Vagina (tissue), 2 donors: ENCODE results near the gene NTNG1. TPM values are rescaled to one million over a fixed set of nuclear protein-coding genes. Genes with fewer than 3 reads are reported as not detected.

Experiments used
- DNase-seq, 2 donors: peaks; one replicate each; pipeline ENCODE4 v3.0.0-alpha.2; 2017; ENCODE audit errors: extremely low spot score in 2 of 2
- H3K27ac ChIP-seq: fragments of 200-600 bp; sonication (generic); one replicate; pipeline ENCODE4 v1.5.1; 2019
- H3K27me3 ChIP-seq: fragments of 200-600 bp; sonication (generic); one replicate; pipeline ENCODE4 v1.5.1; 2019
- H3K36me3 ChIP-seq, 2 donors: fragments of 200-600 bp; sonication (generic); one replicate each; pipeline ENCODE4 v1.5.1; 2017 to 2019
- H3K4me1 ChIP-seq: fragments of 200-600 bp; sonication (generic); one replicate; pipeline ENCODE4 v1.5.1; 2019
- H3K4me3 ChIP-seq, 2 donors: fragments of 200-600 bp; sonication (generic); 1 replicate in 1 of 2; 2 replicates in 1 of 2; pipeline ENCODE4 v1.5.1; 2016 to 2019
- H3K9me3 ChIP-seq: fragments of 200-600 bp; sonication (generic); one replicate; pipeline ENCODE4 v1.5.1; 2019
- CTCF ChIP-seq, 3 experiments: fragments of 450-650 bp in 2 of 3; fragments of 200-600 bp in 1 of 3; sonication (generic) in 1 of 3; IDR thresholded peaks; one replicate each; pipeline ENCODE4 v1.5.1; 2017 to 2019; ENCODE audit warnings: antibody characterized with exemption in 3 of 3, mild to moderate bottlenecking in 2 of 3, moderate library complexity in 2 of 3
- POLR2A ChIP-seq, 2 donors: fragments of 450-650 bp; IDR thresholded peaks; one replicate each; pipeline ENCODE4 v1.6.1; 2017; ENCODE audit warnings: antibody characterized with exemption in 2 of 2, mild to moderate bottlenecking in 2 of 2, moderate library complexity in 2 of 2
- POLR2AphosphoS5 ChIP-seq, 2 donors: sonication (generic); formaldehyde crosslinking; IDR thresholded peaks; one replicate each; pipeline ENCODE4 v1.9.0; 2017; ENCODE audit warnings: antibody characterized with exemption in 2 of 2, mild to moderate bottlenecking in 2 of 2, low read depth in 1 of 2; ENCODE audit not compliant: insufficient read depth in 1 of 2
- intact Hi-C: fragments of 100-400 bp; cut with DNase I; formaldehyde crosslinking; loops from one replicate; pipeline ENCODE4 v1.15.1; 2023
- total RNA-seq: library from RNA; depleted of rRNA; stranded (reverse); fragments of >200 nt; gene quantifications from one replicate; pipeline ENCODE4 v1.2.3, GENCODE V29; 2016

NTNG1 gene
- total RNA-seq, 1 donor from 2014 or later, result 6.6 TPM

DNA sequence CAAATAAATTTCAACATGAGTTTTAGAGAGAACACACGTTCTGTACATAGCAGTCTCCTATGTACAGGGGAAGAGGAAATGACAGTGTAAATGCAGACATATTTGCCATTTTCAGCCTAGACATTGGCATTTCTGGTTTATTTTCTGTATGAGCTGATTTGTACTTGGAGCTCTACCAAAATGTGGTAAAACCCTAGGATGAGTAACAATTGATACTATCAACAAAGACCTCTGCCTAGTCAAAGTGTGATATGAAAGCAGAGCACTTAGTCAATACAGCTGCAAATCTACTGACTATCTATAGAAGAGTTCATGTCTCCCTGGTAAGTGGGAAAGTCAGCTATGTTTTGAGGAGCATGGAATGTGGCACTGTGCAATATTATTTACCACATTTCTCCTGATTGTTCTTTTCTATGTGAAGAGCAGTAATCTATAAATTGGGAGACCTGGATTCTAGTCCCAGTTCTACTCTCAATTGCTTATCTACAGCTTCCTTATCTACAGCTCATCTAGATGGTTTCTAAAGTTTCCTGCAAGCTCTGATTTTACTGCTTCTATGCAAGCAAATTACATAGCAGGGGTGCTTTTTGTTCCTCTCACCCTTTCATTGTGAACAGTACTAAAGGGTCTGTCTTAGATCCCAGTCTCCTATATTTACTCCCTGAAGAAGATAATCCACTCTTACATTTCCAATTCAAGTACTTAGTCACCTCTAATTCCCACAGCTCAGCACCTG lies 334.2 kb downstream of the NTNG1 start:
- Histone ChIP-seq H3K27me3 (no peaks in the 10 kb centered on the region), H3K4me3 (no peak overlapping the region), H3K36me3 (no peaks in the 10 kb centered on the region), H3K4me1 (no peaks in the 10 kb centered on the region), H3K27ac (no peak overlapping the region), H3K9me3 (no peaks in the 10 kb centered on the region)
- intact Hi-C loops, result no loop called here
- DNase-seq, result no peak
- no peak for TF ChIP-seq POLR2A (IDR thresholded peaks at IDR 0.05)
- TF ChIP-seq CTCF (IDR thresholded peaks at IDR 0.05), result no peak
- no peak for TF ChIP-seq POLR2AphosphoS5 (IDR thresholded peaks at IDR 0.05; ENCODE audit: insufficient read depth in 1 of 2, low read depth in 1 of 2)

DNA sequence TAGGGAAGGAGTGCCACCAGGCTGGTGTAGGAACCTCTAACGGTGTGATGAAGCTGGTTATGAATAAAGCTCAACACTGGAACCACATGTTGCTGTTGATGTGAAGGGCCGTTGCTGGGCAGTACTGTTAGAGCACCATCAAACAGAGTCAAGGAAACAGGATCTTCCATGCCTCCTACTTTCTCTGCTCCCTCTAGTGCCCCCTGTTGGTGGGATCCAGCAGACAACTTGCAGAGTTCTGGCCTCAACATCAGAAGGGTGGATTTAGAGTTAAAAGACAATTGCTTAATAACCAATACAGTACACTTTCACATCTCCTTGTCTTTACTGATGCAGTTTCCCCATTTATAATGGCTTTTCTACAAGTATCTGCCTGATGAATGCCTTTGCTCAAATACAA lies 336.4 kb downstream of the NTNG1 start:
- Histone ChIP-seq H3K27me3 (no peaks in the 10 kb centered on the region), H3K4me3 (no peak overlapping the region), H3K9me3 (no peaks in the 10 kb centered on the region), H3K4me1 (peaks cover 6% of the 10 kb centered on the region), H3K27ac (no peak overlapping the region), H3K36me3 (no peaks in the 10 kb centered on the region)
- DNase-seq, result no peak
- TF ChIP-seq POLR2A (IDR thresholded peaks at IDR 0.05), result no peak
- intact Hi-C loops, result no loop called here

DNA sequence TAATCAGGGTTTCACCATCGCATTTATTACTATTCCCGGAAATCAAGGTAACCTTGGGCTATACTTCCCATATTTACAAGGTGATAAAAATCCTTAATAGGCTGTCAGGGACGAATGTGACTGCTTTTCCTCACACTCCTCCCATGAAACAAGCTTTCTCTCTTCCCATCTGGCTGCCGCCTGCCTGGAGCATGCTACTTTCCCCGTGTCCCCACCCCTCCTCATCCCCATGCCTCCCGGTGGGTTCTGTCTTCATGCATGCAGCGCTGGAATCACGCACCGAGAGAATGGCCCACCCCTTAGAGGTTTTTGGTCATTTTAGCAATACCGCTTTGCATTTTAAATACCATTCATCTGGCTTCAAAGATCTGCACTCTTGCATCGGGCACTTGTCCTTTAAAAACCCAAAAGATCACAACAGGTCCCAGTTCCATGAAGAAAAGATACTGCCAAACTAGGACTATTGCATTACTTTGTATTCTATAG lies 339.1 kb downstream of the NTNG1 start:
- Histone ChIP-seq H3K4me1 (peaks cover 6% of the 10 kb centered on the region), H3K9me3 (no peaks in the 10 kb centered on the region), H3K27ac (no peak overlapping the region), H3K27me3 (no peaks in the 10 kb centered on the region), H3K36me3 (no peaks in the 10 kb centered on the region), H3K4me3 (no peak overlapping the region)
- DNase-seq, result no peak
- TF ChIP-seq POLR2AphosphoS5 (IDR thresholded peaks at IDR 0.05; ENCODE audit: insufficient read depth in 1 of 2, low read depth in 1 of 2), result no peak
- TF ChIP-seq CTCF (IDR thresholded peaks at IDR 0.05), result no peak
- TF ChIP-seq POLR2A (IDR thresholded peaks at IDR 0.05), result no peak
- intact Hi-C loops, result no loop called here

- Histone ChIP-seq H3K9me3 (no peaks in the 10 kb centered on the region), H3K4me3 (no peak overlapping the region), H3K36me3 (no peaks in the 10 kb centered on the region), H3K27me3 (no peaks in the 10 kb centered on the region), H3K4me1 (peaks cover 6% of the 10 kb centered on the region), H3K27ac (no peak overlapping the region)
- intact Hi-C loops, result no loop called here
- no peak for DNase-seq
- TF ChIP-seq POLR2AphosphoS5 (IDR thresholded peaks at IDR 0.05; ENCODE audit: insufficient read depth in 1 of 2, low read depth in 1 of 2), result no peak
- no peak for TF ChIP-seq CTCF (IDR thresholded peaks at IDR 0.05)
- no peak for TF ChIP-seq POLR2A (IDR thresholded peaks at IDR 0.05)
These were observed 339.9 kb downstream of the NTNG1 start for GRCh38 chr1:107480548-107481415.

GRCh38 chr1:107481756-107482384 lies 341.0 kb downstream of the NTNG1 start:
- no peak for DNase-seq
- TF ChIP-seq POLR2A (IDR thresholded peaks at IDR 0.05), result no peak
- no peak for TF ChIP-seq CTCF (IDR thresholded peaks at IDR 0.05)
- TF ChIP-seq POLR2AphosphoS5 (IDR thresholded peaks at IDR 0.05; ENCODE audit: insufficient read depth in 1 of 2, low read depth in 1 of 2), result no peak
- no peak overlapping the region for H3K4me3 ChIP-seq
- intact Hi-C loops, result no loop called here
- H3K27me3 ChIP-seq, result no peaks in the 10 kb centered on the region
- H3K27ac ChIP-seq, result no peak overlapping the region
- H3K9me3 ChIP-seq, result no peaks in the 10 kb centered on the region
- peaks cover 6% of the 10 kb centered on the region for H3K4me1 ChIP-seq
- no peaks in the 10 kb centered on the region for H3K36me3 ChIP-seq
